Suprapubic skin (tissue), 4 donors: ENCODE data around the gene C13orf46. TPM values are rescaled to one million over a fixed set of nuclear protein-coding genes. Genes with fewer than 3 reads are reported as not detected.
"Not testable (repeated sequence)": the region's sequence is repeated elsewhere in the genome, so short reads cannot be mapped to it uniquely, and the experiment has no call there.

Experiments
- DNase-seq, 2 donors: peaks; one replicate each; pipeline ENCODE4 v3.0.0-alpha.2; 2019; ENCODE audit warnings: low spot score in 2 of 2
- H3K27ac ChIP-seq: fragments of 200-600 bp; sonication (generic); one replicate; pipeline ENCODE4 v1.5.1; 2019
- H3K27me3 ChIP-seq: fragments of 200-600 bp; sonication (generic); one replicate; pipeline ENCODE4 v1.5.1; 2019
- H3K36me3 ChIP-seq: fragments of 200-600 bp; sonication (generic); one replicate; pipeline ENCODE4 v1.5.1; 2019
- H3K4me1 ChIP-seq: fragments of 200-600 bp; sonication (generic); one replicate; pipeline ENCODE4 v1.5.1; 2019
- H3K4me3 ChIP-seq: fragments of 200-600 bp; sonication (generic); one replicate; pipeline ENCODE4 v1.5.1; 2019; ENCODE audit warnings: mild to moderate bottlenecking
- H3K9me3 ChIP-seq: fragments of 200-600 bp; sonication (generic); one replicate; pipeline ENCODE4 v1.5.1; 2019
- CTCF ChIP-seq, 2 donors: fragments of 200-600 bp in 1 of 2; fragments of 450-650 bp in 1 of 2; sonication (generic) in 1 of 2; IDR thresholded peaks; one replicate each; pipeline ENCODE4 v1.5.1; 2016 to 2019; ENCODE audit warnings: antibody characterized with exemption in 2 of 2, mild to moderate bottlenecking in 1 of 2, moderate library complexity in 1 of 2
- EP300 ChIP-seq: sonication (generic); formaldehyde crosslinking; IDR thresholded peaks from one replicate; pipeline ENCODE4 v1.6.1; 2017; ENCODE audit warnings: antibody characterized with exemption
- POLR2A ChIP-seq, 2 donors: fragments of 450-650 bp; IDR thresholded peaks; one replicate each; pipeline ENCODE4 v1.6.1; 2017; ENCODE audit warnings: antibody characterized with exemption in 2 of 2, mild to moderate bottlenecking in 2 of 2, moderate library complexity in 2 of 2
- POLR2AphosphoS5 ChIP-seq, 3 donors: sonication (generic); formaldehyde crosslinking; IDR thresholded peaks; one replicate each; pipeline ENCODE4 v1.6.1; 2017; ENCODE audit warnings: antibody characterized with exemption in 3 of 3
- WGBS: methylation state at CpG from one replicate; pipeline ENCODE4 v1.1.5; 2018; 5-methylcytosine and 5-hydroxymethylcytosine counted together
- total RNA-seq, 4 donors: library from RNA; depleted of rRNA; stranded (reverse); fragments of >200 nt; gene quantifications; one replicate each; pipeline ENCODE4 v1.1.0, GENCODE V29; 2016

The C13orf46 gene
- total RNA-seq, 4 donors from 2014 or later: 0.16 to 1.4 (median 0.53) TPM

DNA sequence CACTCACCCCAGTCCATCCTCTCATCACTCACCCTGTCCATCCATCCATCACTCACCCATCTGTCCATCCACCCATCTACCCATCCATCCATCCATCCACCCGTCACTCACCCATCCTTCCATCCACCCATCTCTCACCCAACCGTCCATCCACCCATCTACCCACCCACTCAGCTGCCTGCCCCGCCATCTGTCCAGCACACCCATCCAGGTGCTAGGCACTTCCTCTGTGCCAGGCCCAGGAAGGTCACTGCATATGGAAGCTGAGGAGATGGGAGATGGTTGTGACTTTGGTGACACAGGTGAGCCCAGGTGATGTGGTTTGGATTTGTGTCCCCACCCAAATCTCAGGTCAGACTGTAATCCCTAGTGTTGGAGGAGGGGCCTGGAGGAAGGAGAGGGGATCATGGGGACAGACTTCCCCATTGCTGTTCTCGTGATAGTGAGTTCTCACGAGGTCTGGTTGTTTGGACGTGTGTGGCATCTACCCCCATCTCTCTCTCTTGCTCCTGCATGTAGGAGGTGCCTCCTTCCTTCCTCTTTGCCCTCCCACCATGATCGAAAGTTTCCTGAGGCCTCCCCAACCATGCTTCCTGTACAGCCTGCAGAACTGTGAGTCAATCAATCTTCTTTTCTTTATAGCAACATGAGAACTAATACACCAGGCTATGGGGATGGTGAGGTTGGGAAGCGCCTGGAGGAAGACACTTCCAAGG, 15.9 kb upstream of the C13orf46 start:
- TF ChIP-seq POLR2AphosphoS5 (IDR thresholded peaks at IDR 0.05) (no peak), EP300 (no peak), POLR2A (IDR thresholded peaks at IDR 0.05) (no peak), CTCF (IDR thresholded peaks at IDR 0.05) (no peak)
- H3K4me3 ChIP-seq: no peak overlapping the region
- no peak overlapping the region for H3K27ac ChIP-seq
- H3K9me3 ChIP-seq: no peaks in the 10 kb centered on the region
- peaks cover 28% of the 10 kb centered on the region for H3K36me3 ChIP-seq
- no peaks in the 10 kb centered on the region for H3K27me3 ChIP-seq
- WGBS: 88% methylated on average over 8 of the region's 8 CpGs
- peak; percentile 24 to 65 for DNase-seq
- H3K4me1 ChIP-seq: no peaks in the 10 kb centered on the region

- H3K4me3 ChIP-seq, H3K4me1 ChIP-seq, H3K9me3 ChIP-seq, H3K27me3 ChIP-seq, H3K27ac ChIP-seq: not testable (repeated sequence)
- peaks cover 24% of the 10 kb centered on the region for H3K36me3 ChIP-seq
- 88% methylated on average over 6 of the region's 6 CpGs for WGBS
- DNase-seq: peak in 1 of 2 donors; percentile 21
Measured at GRCh38 chr13:113988859-113989258, 15.0 kb upstream of the C13orf46 start.

DNA sequence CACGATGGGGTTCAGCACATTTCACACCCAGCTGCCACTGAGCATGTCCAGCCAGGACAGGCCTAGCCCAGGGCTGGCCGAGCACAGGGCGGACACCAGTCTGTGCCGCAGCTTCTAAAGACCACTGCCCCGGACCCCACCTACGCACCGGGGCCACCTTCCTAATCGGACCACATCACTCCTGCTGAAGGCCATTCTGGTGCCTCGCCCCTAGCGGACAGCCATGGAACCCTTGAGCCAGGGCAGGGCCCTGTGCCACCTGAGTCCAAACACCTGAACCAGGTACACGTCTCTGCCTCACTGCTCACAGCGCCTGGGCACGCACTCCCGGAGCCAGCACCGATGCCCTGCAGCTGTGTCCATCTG, 8.4 kb upstream of the C13orf46 start:
- Histone ChIP-seq H3K4me3 (no peak overlapping the region), H3K4me1 (peaks cover 24% of the 10 kb centered on the region), H3K9me3 (no peaks in the 10 kb centered on the region), H3K36me3 (peaks cover 39% of the 10 kb centered on the region), H3K27ac (no peak overlapping the region), H3K27me3 (no peaks in the 10 kb centered on the region)
- WGBS: 100% methylated on average over 2 of the region's 15 CpGs
- no peak for TF ChIP-seq POLR2A (IDR thresholded peaks at IDR 0.05)
- no peak for TF ChIP-seq POLR2AphosphoS5 (IDR thresholded peaks at IDR 0.05)
- TF ChIP-seq CTCF (IDR thresholded peaks at IDR 0.05): no peak
- TF ChIP-seq EP300: no peak
- DNase-seq: peak; percentile 58 to 65

GRCh38 chr13:113981611-113982295, 7.9 kb upstream of the C13orf46 start:
- peak in 1 of 2 donors; percentile 49 for DNase-seq
- no peak for TF ChIP-seq POLR2A (IDR thresholded peaks at IDR 0.05)
- TF ChIP-seq POLR2AphosphoS5 (IDR thresholded peaks at IDR 0.05): no peak
- TF ChIP-seq CTCF (IDR thresholded peaks at IDR 0.05): no peak
- no peak for TF ChIP-seq EP300
- WGBS: 85% methylated on average over 26 of the region's 28 CpGs
- no peaks in the 10 kb centered on the region for H3K9me3 ChIP-seq
- no peaks in the 10 kb centered on the region for H3K27me3 ChIP-seq
- no peak overlapping the region for H3K27ac ChIP-seq
- no peak overlapping the region for H3K4me3 ChIP-seq
- H3K36me3 ChIP-seq: peaks cover 40% of the 10 kb centered on the region
- peaks cover 24% of the 10 kb centered on the region for H3K4me1 ChIP-seq

GRCh38 chr13:113981194-113981605, 7.3 kb upstream of the C13orf46 start:
- 44% methylated on average over 9 of the region's 16 CpGs for WGBS
- Histone ChIP-seq H3K9me3 (no peaks in the 10 kb centered on the region), H3K36me3 (peaks cover 40% of the 10 kb centered on the region), H3K4me1 (peaks cover 24% of the 10 kb centered on the region), H3K27me3 (no peaks in the 10 kb centered on the region), H3K27ac (peak overlapping the region; percentile 65), H3K4me3 (no peak overlapping the region)
- DNase-seq: peak; percentile 81 to 85
- TF ChIP-seq POLR2A (IDR thresholded peaks at IDR 0.05) (no peak), POLR2AphosphoS5 (IDR thresholded peaks at IDR 0.05) (peak in 2 of 3 donors; percentile 22 to 49)

DNA sequence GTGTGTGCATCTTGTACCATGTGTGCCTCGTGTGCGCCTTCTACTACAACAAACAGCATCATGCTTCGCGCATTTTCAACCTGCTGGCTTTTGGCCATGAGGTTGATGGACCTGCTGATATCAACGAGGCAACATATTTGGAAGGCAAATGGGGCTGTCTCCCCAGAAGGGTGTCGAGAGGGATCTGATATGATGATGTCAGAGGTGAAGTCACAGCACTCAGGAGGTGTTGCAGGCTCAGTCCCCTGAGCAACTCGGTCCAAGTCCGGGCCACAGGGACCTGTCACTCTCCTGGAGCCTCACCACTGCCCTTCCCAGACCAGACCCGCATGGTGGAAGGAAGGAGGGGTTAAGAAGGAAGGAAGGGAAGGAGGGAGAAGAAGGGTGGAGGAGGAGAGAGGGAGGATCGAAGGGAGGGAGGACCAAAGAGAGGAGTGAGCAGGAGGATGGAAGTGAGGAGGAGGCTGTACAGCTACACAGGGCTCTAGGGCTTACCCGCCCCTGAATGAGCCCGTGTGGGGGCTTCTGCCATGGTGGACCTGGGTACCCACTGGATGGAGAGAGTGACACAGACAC, 6.7 kb upstream of the C13orf46 start:
- Histone ChIP-seq H3K9me3 (no peaks in the 10 kb centered on the region), H3K4me3 (no peak overlapping the region), H3K36me3 (peaks cover 41% of the 10 kb centered on the region), H3K27me3 (no peaks in the 10 kb centered on the region), H3K27ac (peak overlapping the region; percentile 65), H3K4me1 (peaks cover 24% of the 10 kb centered on the region)
- 88% methylated on average over 12 of the region's 12 CpGs for WGBS
- TF ChIP-seq POLR2A (IDR thresholded peaks at IDR 0.05) (no peak), CTCF (IDR thresholded peaks at IDR 0.05) (no peak)
- peak in 1 of 2 donors; percentile 55 for DNase-seq
